ENCODE measurements around the gene TFCP2L1.

TFCP2L1 gene

DNA sequence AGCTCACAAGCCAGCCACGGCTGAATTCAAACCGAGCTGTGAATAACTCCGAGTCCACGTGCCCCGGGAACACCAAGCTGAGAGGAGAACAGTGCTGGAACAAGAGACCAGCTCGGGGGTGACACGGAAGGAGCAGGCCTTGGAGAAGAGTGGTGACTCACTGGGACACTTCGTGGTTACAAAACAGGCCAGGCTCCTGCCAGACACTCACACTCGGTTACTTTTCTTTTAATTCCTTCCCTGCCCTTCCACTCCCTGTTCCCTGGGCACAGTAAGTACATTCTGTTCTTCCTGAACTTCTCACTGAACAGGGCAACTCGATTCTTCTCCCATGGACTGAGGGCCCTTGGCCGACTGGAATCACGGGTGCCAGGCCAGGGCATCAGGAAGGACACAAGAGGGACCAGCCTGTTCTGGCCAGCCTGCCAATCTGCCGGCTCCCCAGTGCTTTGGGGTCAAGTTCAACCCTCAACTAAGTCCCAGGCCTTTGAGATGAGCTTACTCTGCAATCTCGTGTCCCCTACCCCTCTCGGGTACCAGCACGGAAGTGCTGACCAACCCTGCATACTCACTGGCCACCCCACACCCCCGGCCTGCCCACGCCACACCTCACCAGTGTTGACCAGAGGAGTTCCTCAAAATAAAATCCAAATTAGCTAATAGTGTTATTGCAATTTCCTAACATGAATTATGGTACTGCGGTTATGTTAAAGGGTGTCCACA, 87.5 kb downstream of the TFCP2L1 start:
- TF ChIP-seq, protein P1, sequence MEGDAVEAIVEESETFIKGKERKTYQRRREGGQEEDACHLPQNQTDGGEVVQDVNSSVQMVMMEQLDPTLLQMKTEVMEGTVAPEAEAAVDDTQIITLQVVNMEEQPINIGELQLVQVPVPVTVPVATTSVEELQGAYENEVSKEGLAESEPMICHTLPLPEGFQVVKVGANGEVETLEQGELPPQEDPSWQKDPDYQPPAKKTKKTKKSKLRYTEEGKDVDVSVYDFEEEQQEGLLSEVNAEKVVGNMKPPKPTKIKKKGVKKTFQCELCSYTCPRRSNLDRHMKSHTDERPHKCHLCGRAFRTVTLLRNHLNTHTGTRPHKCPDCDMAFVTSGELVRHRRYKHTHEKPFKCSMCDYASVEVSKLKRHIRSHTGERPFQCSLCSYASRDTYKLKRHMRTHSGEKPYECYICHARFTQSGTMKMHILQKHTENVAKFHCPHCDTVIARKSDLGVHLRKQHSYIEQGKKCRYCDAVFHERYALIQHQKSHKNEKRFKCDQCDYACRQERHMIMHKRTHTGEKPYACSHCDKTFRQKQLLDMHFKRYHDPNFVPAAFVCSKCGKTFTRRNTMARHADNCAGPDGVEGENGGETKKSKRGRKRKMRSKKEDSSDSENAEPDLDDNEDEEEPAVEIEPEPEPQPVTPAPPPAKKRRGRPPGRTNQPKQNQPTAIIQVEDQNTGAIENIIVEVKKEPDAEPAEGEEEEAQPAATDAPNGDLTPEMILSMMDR (IDR thresholded peaks at IDR 0.05; ENCODE audit: low read depth, low read length, missing control alignments), result no peak
- DNase-seq (ENCODE audit: low read depth), result no peak
- no peak overlapping the region for H3K4me3 ChIP-seq (ENCODE audit: low read depth, low read length)

DNA sequence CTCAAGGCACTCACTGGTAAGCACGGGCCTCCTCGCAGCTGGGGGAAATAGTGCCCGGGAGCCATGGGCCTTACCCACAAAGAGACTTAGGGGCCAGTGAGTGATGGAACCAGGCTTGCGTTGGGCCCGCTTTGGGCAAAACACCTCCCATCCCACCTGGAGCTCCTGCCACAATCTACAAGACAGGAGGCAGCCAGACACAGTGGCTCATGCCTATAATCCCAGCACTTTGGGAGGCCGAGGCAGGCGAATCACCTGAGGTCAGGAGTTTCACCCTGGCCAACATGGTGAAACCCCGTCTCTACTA, 88.2 kb downstream of the TFCP2L1 start:
- DNase-seq (ENCODE audit: low read depth), result no peak
- no peak overlapping the region for H3K4me3 ChIP-seq (ENCODE audit: low read depth, low read length)
- TF ChIP-seq, protein P1 (IDR thresholded peaks at IDR 0.05; ENCODE audit: low read depth, low read length, missing control alignments), result no peak

DNA sequence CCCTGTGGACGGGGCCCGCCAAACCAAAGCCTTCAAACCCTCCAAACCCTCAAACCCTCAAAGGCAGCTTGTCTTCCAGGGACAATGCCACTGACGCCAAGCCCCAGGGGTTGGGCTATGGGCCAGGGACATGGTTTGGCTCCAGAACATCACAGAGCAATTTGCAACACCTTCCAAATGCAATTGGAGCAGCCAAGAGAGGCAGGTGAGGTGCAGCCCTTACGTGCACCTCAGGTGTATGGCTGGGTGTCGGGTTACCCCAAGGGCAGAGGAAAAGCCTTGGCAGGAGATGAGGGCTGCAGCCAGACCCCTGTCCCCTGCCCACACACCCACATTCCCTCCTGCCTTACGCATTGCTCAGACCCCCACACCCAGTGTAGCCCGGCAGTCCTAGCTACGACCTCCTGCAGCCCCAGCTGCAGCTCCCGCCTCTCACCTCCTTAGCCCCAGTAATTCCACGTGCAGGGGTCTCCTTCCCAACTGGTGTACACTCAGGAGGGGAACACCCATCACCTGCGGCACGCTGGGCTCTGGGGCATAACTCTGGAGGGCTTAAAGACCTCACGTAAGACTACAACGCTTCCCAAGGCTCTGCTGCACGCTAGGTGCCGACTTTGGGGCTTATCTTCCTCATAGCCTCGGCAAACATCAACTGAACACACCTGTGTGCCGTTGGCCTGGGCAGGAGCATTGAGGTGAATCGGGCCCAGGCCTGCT, 88.7 kb downstream of the TFCP2L1 start:
- TF ChIP-seq, protein P1 (IDR thresholded peaks at IDR 0.05; ENCODE audit: low read depth, low read length, missing control alignments), result no peak
- no peak overlapping the region for H3K4me3 ChIP-seq (ENCODE audit: low read depth, low read length)
- no peak for DNase-seq (ENCODE audit: low read depth)

DNA sequence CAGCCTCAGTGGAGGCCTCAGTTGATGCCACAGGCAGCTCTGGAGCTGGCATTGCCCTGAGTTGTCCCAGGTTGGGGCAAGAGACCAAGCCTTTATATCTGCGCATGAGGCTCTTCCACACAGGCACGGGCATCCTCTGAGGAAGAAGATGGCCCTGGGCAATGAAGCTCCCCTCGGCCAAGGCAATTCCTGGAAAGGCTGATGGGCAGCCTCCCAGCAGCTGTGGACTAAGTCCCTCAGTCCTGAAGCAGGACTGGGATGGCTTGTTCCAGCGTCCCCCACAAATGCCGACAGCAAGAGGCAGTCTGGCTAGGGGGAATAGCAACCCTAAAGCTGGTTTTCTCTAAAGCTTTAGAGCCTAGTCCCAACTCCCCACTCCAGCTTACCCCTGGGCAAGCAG, 90.0 kb downstream of the TFCP2L1 start:
- no peak overlapping the region for H3K4me3 ChIP-seq (ENCODE audit: low read depth, low read length)
- TF ChIP-seq, protein P1 (IDR thresholded peaks at IDR 0.05; ENCODE audit: low read depth, low read length, missing control alignments), result no peak
- DNase-seq (ENCODE audit: low read depth), result no peak

DNA sequence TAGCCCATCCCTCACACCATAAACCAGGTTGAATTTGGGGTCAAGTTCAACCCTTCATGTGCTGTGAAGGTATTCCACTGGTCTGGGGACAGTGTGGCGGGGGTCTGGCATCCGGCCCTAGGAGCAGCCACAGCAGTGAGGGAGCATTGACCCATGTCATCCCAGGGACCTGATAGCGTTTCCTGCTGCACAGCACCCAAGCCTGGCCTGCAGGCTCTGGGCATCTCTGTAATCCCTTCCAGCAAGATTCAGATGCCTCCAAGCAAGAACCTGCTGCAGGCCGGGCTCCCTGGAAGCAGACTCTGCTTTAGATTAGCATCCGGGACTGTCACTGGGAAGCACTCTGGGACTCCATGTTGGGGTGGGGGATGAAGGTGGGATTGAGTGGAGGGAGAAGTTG, 90.4 kb downstream of the TFCP2L1 start:
- no peak for DNase-seq (ENCODE audit: low read depth)
- TF ChIP-seq, protein P1 (IDR thresholded peaks at IDR 0.05; ENCODE audit: low read depth, low read length, missing control alignments), result no peak
- H3K4me3 ChIP-seq (ENCODE audit: low read depth, low read length), result no peak overlapping the region

DNA sequence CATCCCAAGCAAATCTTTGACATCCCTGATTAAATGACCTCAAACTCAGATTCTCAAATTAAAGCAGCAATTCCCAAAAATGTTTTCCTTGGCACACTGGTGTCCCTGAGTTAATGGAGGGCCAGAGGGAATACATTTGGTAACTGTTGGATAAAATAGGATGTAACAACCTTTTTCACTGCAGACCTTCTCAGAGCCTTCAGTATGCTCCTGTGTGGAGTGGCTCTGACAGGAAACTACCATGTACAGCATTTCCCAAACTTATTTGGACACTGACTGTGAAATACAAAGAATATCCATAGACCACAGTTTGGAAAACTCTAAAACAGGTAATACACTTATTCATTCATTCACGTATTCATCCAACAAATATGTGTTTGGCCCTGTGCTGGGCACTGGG, 91.8 kb downstream of the TFCP2L1 start:
- no peak for DNase-seq (ENCODE audit: low read depth)
- TF ChIP-seq, protein P1 (IDR thresholded peaks at IDR 0.05; ENCODE audit: low read depth, low read length, missing control alignments), result no peak
- no peak overlapping the region for H3K4me3 ChIP-seq (ENCODE audit: low read depth, low read length)

DNA sequence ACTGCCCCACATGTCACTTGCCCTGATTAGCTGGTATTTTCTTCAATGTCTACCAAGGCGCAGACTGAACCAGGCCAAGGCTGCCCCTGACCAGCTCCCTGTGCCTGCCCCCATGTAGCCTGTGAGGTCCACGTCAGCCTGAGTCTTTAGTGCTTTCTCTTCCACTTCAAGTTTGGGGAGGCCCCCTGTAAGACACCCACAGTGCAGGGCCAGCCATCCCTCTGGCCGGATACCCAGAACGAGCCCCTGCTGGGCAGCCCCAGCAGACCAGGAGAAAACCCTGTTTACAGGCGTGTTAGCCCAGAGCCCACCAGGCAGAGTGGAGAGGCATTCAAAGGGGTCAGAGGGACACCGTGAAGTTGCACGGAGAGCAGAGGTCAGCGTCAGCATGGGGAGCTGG, 92.4 kb downstream of the TFCP2L1 start:
- TF ChIP-seq, protein P1 (IDR thresholded peaks at IDR 0.05; ENCODE audit: low read depth, low read length, missing control alignments), result no peak
- no peak overlapping the region for H3K4me3 ChIP-seq (ENCODE audit: low read depth, low read length)
- no peak for DNase-seq (ENCODE audit: low read depth)
